Activated CD4-positive, alpha-beta T cell treated with anti-CD3 and anti-CD28 coated beads, Interleukin-2, amount 50 U/mL, for 1 hour (primary cell): ENCODE data around the gene TRH.
A peak's percentile ranks its signal among the peaks of the same experiment; 100 is the strongest.

Experiments
- DNase-seq: peaks from one replicate; pipeline ENCODE4 v3.0.0-alpha.2; 2020

Gene TRH

GRCh38 chr3:129974564-129974832 is at the start of gene TRH:
TRH (plus strand) TSS chr3:129974720; CDS start chr3:129975817, 1,097 bp downstream.
- DNase-seq: no peak

- no peak for DNase-seq
Observed at GRCh38 chr3:129927072-129927471, 47.4 kb upstream of the TRH start.

GRCh38 chr3:129929383-129929782 is 45.1 kb upstream of the TRH start:
- no peak for DNase-seq

GRCh38 chr3:129933471-129933870 is 41.0 kb upstream of the TRH start:
- no peak for DNase-seq

- DNase-seq: peak; percentile 25
Observed at GRCh38 chr3:129934234-129935123, 40.0 kb upstream of the TRH start.

- DNase-seq: peak; percentile 1
Observed at GRCh38 chr3:129936757-129937156, 37.8 kb upstream of the TRH start.

GRCh38 chr3:129937717-129938116 is 36.8 kb upstream of the TRH start:
- no peak for DNase-seq

- DNase-seq: no peak
Observed at GRCh38 chr3:129938140-129938930, 36.2 kb upstream of the TRH start.

GRCh38 chr3:129940086-129940485 is 34.4 kb upstream of the TRH start:
- no peak for DNase-seq

- peak; percentile 12 for DNase-seq
Observed at GRCh38 chr3:129942296-129942695, 32.2 kb upstream of the TRH start.

- DNase-seq: no peak
Observed at GRCh38 chr3:129943020-129943419, 31.5 kb upstream of the TRH start.

- DNase-seq: no peak
Observed at GRCh38 chr3:129944709-129945108, 29.8 kb upstream of the TRH start.

GRCh38 chr3:129947538-129948240 is 26.8 kb upstream of the TRH start:
- DNase-seq: no peak

GRCh38 chr3:129950318-129951046 is 24.0 kb upstream of the TRH start:
- DNase-seq: no peak

- no peak for DNase-seq
Observed at GRCh38 chr3:129952556-129953355, 21.8 kb upstream of the TRH start.

GRCh38 chr3:129953621-129954020 is 20.9 kb upstream of the TRH start:
- no peak for DNase-seq

- no peak for DNase-seq
Observed at GRCh38 chr3:129954514-129954913, 20.0 kb upstream of the TRH start.

GRCh38 chr3:129956936-129957335 is 17.6 kb upstream of the TRH start:
- DNase-seq: no peak

GRCh38 chr3:129958755-129959154 is 15.8 kb upstream of the TRH start:
- no peak for DNase-seq

- no peak for DNase-seq
Observed at GRCh38 chr3:129961141-129961541, 13.4 kb upstream of the TRH start.

- no peak for DNase-seq
Observed at GRCh38 chr3:129962600-129962999, 11.9 kb upstream of the TRH start.

- no peak for DNase-seq
Observed at GRCh38 chr3:129965937-129966336, 8.6 kb upstream of the TRH start.
